ENCODE measurements around the gene DTX3. TPM values are rescaled to one million over a fixed set of nuclear protein-coding genes. Genes with fewer than 3 reads are reported as not detected.
"Not testable (repeated sequence)": the region's sequence is repeated elsewhere in the genome, so short reads cannot be mapped to it uniquely, and the experiment has no call there.

DTX3 gene
- total RNA-seq, 1 donor from 2014 or later = 22.3 TPM

DNA sequence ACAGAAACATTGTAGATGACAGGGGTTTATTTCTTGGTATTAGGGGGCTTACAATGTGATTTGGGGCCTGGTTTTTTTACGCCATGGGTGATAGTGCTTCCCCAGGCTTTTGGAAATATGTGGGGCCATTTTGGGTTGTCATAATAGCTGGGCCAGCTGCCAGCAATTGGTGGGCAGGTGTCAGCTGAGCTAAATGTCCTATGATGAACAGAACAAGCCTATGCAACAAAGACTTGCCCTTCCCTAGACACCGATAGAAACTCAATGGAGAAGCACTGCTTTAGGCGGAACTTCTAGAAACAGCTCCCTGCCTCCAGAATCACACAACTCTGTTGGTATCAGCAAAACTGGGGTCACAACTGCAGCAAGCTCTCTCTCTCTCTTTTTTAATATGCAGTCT is 33.5 kb downstream of the DTX3 start:
- TF ChIP-seq, protein P1, sequence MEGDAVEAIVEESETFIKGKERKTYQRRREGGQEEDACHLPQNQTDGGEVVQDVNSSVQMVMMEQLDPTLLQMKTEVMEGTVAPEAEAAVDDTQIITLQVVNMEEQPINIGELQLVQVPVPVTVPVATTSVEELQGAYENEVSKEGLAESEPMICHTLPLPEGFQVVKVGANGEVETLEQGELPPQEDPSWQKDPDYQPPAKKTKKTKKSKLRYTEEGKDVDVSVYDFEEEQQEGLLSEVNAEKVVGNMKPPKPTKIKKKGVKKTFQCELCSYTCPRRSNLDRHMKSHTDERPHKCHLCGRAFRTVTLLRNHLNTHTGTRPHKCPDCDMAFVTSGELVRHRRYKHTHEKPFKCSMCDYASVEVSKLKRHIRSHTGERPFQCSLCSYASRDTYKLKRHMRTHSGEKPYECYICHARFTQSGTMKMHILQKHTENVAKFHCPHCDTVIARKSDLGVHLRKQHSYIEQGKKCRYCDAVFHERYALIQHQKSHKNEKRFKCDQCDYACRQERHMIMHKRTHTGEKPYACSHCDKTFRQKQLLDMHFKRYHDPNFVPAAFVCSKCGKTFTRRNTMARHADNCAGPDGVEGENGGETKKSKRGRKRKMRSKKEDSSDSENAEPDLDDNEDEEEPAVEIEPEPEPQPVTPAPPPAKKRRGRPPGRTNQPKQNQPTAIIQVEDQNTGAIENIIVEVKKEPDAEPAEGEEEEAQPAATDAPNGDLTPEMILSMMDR (IDR thresholded peaks at IDR 0.05; ENCODE audit: borderline replicate concordance) = no peak

DNA sequence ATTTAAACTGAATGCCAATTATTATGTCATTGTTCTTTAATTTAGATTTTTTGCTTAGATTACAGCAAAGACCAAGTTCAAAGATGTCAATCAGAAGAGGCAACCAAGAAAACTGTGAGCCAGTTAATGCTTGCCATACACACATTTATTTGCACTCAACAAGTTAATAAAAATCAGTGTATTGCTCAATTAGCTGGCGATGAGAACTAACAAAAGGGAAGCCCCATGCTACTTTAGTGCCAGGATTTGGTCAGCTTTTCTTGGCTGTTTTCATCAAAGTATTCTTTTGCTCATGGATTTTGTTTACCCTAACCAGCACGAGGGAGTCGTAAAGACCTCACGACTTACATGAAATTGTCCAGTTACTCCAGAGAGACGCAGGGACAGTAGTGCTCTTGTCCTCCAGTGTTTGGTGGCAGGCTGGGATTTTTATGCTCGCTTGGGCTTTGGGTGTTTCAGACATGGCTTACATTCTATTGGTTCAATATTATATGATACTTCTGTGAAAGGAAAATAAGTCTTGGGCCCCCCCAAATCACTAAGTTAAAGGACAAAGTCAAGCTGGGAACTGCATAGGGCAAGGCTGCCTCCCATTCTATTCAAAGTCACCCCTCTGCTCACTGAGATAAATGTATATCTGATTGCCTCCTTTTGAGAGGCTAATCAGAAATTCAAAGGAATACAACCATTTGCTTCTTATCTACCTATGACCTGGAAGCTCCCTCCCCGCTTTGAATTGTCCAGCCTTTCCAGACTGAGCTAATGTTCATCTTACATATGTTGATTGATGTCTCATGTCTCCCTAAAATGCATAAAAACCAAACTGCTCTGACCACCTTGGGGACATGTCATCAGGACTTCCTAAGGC is 35.8 kb downstream of the DTX3 start:
- H3K9me3 ChIP-seq (replicated peaks) = peaks cover 7% of the 10 kb centered on the region
- H3K27ac ChIP-seq (replicated peaks) = no peak overlapping the region
- H3K36me3 ChIP-seq = no peaks in the 10 kb centered on the region
- H3K4me1 ChIP-seq = no peaks in the 10 kb centered on the region
- no peak overlapping the region for H3K4me3 ChIP-seq
- DNase-seq = no peak
- peaks cover 84% of the 10 kb centered on the region for H3K27me3 ChIP-seq (ENCODE audit: low read depth)
- TF ChIP-seq, protein P1 (IDR thresholded peaks at IDR 0.05; ENCODE audit: borderline replicate concordance) = no peak
- intact Hi-C loops (cut with micrococcal nuclease) = no loop called here

More for the DNA sequence above, 33.5 kb downstream of the DTX3 start:
- H3K4me3 ChIP-seq = no peak overlapping the region
- H3K27me3 ChIP-seq (ENCODE audit: low read depth) = peaks cover 84% of the 10 kb centered on the region
- H3K27ac ChIP-seq (replicated peaks) = no peak overlapping the region
- intact Hi-C loops (cut with micrococcal nuclease) = no loop called here
- no peaks in the 10 kb centered on the region for H3K36me3 ChIP-seq
- H3K9me3 ChIP-seq (replicated peaks) = no peaks in the 10 kb centered on the region
- DNase-seq = no peak
- H3K4me1 ChIP-seq = peaks cover 5% of the 10 kb centered on the region

DNA sequence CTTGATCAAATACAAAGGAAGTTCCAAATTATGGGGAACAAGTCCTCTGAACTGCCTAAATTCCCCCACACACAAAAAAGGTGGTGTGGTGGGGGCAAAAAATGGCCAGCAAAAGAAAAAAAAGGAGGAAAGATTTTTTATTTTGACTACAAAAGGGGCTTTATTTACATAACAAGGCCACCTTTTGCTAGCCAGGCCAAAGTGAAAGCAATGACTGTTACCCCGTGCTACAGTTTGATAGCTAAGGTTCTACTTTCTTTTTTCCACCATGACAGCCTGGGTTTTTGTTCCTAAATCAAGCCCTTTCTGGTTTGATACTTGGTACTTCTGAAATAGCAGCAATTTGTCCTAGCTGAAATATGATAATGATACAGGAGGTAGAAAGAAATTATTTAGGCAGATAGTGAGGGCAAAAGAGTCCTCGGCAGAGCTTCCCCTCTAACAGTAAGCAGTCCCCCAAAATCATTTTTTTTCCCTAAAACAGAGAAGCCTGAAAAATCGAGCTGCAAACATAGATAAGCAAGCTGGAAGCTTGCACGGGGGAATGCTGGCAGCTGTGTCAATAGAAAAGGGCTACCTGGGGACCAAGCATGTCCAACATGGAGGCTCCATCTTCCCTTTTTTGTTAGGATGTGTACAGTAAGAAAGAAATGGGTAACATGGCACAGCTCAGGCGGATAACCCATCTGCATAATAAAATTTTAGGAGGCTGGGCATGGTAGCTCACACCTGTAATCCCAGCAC is 37.2 kb downstream of the DTX3 start:
- TF ChIP-seq, protein P1 (IDR thresholded peaks at IDR 0.05; ENCODE audit: borderline replicate concordance) = no peak
- no peak for DNase-seq
- Histone ChIP-seq H3K36me3 (no peaks in the 10 kb centered on the region), H3K27ac (replicated peaks) (no peak overlapping the region), H3K4me3 (no peak overlapping the region), H3K27me3 (ENCODE audit: low read depth) (peaks cover 72% of the 10 kb centered on the region), H3K9me3 (replicated peaks) (peaks cover 18% of the 10 kb centered on the region), H3K4me1 (no peaks in the 10 kb centered on the region)
- intact Hi-C loops (cut with micrococcal nuclease) = no loop called here

DNA sequence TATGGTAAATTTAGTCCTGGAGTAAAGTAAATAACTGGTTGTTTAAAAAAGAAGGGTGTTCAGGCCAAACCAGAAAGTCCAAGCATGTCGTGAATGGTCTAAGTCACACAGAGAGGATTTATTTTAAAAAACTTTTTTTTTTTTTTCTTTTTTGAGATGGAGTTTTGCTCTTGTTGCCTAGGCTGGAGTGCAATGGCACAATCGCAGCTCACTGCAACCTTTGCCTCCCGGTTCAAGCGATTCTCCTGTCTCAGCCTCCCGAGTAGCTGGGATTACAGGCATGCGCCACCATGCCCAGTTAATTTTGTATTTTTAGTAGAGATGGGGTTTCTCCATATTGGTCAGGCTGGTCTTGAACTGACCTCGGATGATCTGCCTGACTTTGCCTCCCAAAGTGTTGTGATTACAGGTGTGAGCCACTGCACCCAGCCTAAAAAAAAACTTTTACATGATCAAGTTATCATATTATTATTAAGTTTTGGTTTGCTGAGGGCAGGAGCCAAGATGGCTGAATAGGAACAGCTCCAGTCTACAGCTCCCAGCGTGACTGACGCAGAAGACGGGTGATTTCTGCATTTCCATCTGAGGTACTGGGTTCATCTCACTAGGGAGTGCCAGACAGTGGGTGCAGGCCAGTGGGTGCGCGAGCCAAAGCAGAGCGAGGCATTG is 41.5 kb downstream of the DTX3 start:
- Histone ChIP-seq H3K27me3 (ENCODE audit: low read depth) (peaks cover 29% of the 10 kb centered on the region), H3K9me3 (replicated peaks) (peaks cover 18% of the 10 kb centered on the region)
- H3K4me3 ChIP-seq; intact Hi-C loops (cut with micrococcal nuclease); H3K4me1 ChIP-seq; H3K27ac ChIP-seq (replicated peaks); DNase-seq; H3K36me3 ChIP-seq: not testable (repeated sequence)

DNA sequence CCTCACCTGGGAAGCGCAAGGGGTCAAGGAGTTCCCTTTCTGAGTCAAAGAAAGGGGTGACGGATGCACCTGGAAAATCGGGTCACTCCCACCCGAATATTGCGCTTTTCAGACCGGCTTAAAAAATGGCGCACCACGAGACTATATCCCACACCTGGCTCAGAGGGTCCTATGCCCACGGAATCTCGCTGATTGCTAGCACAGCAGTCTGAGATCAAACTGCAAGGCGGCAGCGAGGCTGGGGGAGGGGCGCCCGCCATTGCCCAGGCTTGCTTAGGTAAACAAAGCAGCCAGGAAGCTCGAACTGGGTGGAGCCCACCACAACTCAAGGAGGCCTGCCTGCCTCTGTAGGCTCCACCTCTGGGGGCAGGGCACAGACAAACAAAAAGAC is 42.0 kb downstream of the DTX3 start:
- H3K4me3 ChIP-seq; H3K4me1 ChIP-seq; H3K27ac ChIP-seq (replicated peaks); DNase-seq; intact Hi-C loops (cut with micrococcal nuclease); H3K36me3 ChIP-seq: not testable (repeated sequence)
- peaks cover 24% of the 10 kb centered on the region for H3K27me3 ChIP-seq (ENCODE audit: low read depth)
- peaks cover 18% of the 10 kb centered on the region for H3K9me3 ChIP-seq (replicated peaks)

DNA sequence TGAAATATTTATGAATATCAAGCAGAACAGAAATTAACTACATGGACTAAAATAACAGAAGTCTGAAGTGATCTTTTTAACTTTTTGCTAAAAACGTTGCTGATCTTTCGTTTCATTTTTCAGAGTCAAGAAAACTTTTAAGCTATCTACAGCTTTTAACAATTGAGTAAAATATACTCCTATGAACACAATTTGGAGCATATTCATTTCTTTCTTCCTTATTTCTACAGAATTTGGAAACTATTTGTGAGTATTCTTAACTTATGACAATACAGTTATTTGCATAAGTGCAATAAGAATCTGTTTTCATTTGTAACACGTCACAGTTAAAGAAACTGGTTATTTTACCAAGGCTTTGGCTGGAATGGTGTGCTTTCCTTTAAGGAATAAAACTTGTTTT is 49.4 kb downstream of the DTX3 start:
- DNase-seq = no peak
- Histone ChIP-seq H3K9me3 (replicated peaks) (no peaks in the 10 kb centered on the region), H3K36me3 (no peaks in the 10 kb centered on the region), H3K4me1 (no peaks in the 10 kb centered on the region), H3K4me3 (no peak overlapping the region), H3K27me3 (ENCODE audit: low read depth) (peaks cover 28% of the 10 kb centered on the region), H3K27ac (replicated peaks) (no peak overlapping the region)
- intact Hi-C loops (cut with micrococcal nuclease) = no loop called here
- TF ChIP-seq, protein P1 (IDR thresholded peaks at IDR 0.05; ENCODE audit: borderline replicate concordance) = no peak
